ENCODE data around the gene MOB1A.
A peak's percentile ranks its signal among the peaks of the same experiment; 100 is the strongest.
"Not testable (repeated sequence)": the region's sequence is repeated elsewhere in the genome, so short reads cannot be mapped to it uniquely, and the experiment has no call there.

MOB1A gene

DNA sequence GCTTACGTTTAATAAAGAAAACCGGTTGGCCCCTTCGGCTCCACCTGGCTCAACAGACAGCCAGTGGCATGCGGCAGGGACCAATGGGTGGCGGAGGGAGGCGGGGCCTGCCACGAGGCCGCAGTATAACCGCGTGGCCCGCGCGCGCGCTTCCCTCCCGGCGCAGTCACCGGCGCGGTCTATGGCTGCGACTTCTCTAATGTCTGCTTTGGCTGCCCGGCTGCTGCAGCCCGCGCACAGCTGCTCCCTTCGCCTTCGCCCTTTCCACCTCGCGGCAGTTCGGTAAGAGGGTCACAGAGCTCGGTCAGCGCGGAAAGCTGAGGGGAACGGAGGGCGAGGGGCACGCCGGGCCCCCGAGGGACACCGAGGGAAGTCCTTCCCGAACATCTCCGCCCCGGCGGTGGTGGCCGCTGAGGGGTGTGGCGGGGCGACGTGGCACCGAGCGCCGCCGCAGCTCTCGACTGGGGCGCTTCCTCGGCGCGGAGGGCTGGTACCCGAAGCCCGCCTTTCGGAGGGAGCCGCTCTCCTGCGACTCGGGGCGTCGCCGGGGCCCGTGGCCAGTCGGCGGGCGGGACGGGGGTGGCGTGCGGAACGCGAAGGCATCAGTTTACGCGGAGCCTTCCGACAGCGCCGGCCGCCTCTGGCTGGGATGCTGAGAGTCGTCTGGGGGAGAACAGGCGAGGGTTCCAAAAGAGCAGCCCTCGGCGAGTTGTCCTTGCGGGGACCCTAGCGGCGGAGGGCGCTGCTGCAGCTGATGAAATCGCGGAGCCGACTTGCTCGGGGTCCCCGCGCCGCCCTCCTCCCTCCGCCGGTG lies 20.0 kb upstream of the MOB1A start, which contains the start of gene MTHFD2:
Gene MTHFD2 (plus strand): TSS at position 155 of the 814 bp plus-strand sequence. CDS start 27 bp downstream, at position 182.
- peak; percentile 82 for DNase-seq

DNA sequence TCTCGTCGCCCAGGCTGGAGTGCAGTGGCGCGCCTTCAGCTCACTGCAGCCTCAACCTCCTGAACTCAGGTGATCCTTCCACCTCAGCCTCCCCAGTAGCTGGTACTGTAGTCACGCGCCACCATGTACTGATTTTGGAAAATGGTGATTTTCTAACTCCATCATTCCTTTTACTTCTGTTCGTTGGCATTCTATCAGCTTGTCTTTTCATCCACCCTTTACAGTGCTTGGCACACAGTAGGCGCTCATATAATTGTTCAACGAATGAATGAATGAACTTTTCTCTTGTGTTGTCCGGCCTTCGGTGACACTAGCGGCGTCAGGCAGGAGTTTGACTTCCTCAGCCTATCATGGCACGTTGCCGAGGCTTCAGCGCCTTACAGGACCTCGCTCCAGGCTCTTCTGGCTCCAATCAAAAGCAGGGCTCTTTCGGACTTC lies 19.4 kb upstream of the MOB1A start:
- DNase-seq, result no peak

DNA sequence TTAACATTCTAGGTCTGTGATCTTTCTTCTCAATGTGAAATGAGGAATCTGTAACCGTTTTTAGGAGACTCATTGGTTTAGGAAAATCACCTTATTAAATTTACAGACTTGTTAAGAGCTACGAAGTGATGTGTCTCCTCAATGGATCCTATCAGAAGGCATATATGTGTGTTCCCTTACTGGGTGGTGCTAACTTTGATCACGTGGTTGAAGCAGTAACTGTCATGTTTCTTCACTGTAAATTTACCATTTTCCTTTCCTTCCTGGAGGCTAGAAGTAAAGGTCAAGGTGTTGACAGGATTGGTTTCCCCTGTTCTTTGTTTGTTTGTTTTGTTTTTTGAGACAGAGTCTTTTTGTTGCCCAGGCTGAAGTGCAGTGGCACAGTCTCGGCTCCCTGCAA lies 18.4 kb upstream of the MOB1A start:
- no peak for DNase-seq

DNA sequence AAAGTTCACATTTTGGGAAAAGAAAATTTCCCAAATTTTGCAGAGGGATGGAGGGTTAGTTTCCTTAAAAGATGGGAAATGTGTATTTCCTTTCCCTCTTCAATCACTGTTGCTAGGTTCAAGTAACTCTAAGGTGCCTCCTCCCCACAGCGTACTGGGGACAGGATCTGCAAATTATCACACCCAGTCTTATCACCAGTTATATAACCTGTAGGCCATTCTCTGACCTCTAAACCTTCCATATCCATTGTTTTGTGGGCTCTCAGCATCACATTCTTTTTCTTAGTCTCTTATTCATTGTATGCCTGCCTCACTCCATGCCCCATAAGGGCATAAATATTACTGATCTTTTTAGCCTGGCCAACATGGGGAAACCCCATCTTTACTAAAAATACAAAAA lies 16.1 kb upstream of the MOB1A start:
- no peak for DNase-seq

DNA sequence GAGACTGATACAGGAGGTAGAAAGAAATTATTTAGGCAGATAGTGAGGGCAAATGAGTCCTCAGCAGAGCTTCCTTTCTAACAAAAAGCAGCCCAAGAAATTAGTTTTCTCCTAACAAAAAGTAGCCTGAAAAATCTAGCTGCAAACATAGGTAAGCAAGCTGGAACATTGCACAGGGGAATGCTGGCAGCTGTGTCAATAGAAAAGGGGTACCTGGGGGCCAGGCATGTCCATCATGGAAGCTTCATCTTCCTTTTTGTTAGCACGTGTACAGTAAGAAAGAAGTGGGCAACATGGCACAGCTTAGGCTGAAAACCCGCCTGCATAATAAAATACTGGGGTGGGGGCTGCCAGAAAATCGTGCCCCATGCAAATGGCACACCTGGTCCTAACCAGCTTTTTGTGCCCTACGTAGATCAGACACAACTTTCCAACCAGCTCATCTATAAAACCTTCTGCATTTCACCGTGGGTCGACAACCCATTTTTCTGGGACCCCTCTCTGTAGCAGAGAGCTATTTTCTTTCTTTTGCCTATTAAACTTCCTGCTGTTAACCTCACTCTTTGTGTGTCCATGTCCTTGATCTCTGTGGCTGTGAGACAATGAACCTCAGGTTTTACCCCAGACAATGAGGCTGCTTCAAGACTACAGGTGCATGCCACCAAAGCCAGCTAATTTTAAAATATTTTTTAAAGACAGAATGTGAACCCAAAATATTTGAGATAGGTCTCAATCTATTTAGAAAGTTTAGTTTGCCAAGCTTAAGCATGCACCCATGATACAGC lies 13.1 kb upstream of the MOB1A start:
- no peak for DNase-seq

DNA sequence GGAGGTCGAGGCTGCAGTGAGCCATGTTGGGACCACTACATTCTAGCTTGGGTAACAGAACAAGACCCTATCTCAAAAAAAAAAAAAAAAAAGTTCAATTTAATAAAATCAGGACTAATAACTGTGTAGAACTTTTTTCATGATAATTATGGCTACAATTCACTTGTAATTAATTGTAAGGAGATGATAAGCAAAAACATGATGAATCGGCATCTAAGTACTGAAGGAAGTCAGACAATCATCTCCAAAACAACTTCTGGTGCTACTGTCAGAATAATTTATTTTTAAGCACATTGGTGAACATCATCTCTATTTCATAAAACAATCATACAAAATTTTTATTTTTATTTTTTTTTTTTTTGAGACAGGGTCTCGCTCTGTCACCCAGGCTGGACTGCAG lies 10.0 kb upstream of the MOB1A start:
- DNase-seq, result no peak

DNA sequence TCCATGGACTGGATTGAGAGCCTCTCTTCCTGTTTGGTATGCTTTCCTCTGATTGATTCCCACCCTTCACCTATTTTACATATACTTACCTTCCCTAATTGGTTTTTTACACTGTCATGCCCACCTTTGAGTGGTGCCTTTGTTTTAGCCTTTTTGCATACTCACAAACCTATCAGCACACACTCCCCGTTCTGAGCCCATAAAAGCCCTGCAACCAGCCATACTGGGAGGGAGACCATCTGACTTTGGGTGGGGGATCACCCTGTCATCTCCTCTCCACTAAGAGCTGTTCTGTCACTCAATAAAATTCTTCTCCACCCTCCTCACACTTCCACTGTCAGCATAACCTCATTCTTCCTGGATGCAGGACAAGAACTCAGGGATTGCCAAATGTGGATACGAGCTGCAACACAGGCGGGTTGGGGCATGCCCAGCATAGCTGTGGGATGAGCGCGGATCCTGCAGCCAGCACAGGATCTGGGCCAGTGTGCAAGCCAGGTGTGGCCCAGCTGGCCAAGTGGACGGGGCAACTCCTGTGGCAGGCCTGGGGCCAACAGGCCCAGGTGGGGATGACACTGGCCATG lies 9.4 kb upstream of the MOB1A start:
- no peak for DNase-seq

DNA sequence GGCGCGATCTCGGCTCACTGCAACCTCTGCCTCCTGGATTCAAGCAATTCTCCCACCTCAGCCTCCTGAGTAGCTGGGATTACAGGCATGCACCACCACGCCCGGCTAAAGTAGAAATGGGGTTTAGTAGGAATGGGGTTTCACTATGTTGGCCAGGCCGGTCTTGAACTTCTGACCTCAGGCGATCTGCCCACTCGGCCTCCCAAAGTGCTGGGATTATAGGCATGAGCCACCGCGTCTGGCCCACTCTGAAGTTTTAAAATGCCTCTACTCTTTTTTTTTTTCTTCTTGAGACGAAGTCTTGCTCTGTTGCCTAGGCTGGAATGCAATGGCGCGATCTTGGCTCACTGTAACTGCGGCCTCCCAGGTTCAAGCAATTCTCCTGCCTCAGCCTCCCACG lies 8.0 kb upstream of the MOB1A start:
- DNase-seq, result not testable (repeated sequence)

DNA sequence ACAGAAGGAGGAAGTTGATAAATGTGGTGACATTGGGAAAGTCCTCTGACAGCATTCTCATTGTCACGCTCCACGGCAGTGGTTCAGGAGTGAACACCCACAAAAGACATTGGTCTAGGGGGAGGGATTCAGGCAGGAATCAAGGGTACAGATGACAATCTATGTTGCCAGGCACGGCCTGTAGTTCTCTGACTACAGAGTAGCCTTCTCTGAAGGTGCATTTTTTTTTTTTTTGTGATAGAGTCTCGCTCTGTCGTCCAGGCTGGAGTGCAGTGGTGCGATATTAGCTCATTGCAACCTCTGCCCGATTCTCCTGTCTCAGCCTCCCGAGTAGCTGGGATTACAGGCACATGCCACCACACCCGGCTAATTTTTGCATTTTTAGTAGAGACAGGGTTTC lies 7.4 kb upstream of the MOB1A start:
- DNase-seq, result no peak

DNA sequence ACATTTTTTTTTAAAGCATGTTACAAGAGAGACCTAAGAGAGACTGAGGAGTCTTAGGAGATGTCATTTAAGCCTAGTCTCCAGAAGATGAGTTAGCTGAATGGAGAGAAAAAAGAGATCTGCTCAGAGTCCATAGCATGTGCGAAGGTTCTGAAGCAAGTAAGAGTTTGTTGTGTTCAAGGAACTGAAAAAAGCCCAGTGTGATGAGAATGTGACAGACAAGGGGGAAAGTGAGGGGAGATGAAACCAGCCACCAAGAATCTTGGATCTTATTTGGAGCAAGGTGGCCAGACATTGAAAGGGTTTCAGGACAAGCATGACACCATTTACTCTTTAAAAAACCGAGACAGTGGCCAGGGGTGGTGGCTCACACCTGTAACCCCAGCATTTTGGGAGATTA lies 5.2 kb upstream of the MOB1A start:
- DNase-seq, result no peak

DNA sequence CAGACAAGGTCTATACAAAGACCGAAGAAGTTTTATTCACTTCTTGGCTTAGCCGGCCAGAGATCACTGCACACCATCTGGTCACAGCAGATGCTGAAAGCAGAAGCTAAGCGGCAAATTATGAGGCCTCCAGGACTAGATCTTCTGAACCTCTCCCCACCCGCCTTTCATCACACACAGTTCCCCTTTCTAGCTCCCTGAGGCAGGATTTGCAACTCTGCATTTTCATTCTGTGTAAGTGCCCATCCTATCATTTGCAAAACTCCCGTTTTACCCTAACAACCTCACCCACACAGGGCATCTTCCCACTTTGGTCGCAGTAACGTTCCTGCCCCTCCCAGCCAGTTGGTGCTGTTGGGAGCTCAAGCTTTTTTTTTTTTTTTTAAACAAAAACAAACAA lies 3.1 kb upstream of the MOB1A start:
- DNase-seq, result no peak

DNA sequence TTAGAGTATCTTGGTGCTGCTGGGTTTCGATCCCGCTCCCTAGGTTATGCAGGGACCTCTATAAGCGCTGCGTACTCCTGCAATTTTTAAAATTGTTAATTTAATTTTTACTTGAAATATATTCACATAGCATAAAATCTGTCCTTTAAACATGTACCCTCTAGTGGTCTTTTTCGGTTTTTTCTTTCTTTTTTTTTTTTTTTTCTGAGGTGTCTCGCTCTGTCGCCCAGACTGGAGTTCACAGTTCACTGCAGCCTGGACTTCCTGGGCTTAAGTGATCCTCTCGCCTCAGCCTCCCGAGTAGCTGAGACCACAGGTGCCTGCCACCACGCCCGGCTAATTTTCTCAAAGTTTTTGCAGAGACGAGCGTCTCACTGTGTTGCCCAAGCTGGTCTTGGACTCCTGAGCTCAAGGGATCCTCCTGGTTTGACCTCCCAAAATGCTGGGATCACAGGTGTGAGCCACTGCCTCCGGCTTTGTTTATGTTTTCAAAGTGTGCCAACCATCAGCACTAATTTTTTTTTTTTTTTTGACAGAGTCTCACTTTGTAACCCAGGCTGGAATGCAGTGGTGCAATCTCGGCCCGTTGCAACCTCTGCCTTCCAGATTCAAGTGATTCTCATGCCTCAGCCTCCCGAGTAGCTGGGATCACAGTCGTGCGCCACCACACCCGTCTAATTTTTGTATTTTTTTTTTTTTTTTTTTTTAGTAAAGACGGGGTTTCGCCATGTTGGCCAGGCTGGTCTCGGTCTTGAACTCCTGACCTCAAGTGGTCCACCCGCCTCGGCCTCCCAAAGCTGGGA lies 585 bp upstream of the MOB1A start:
- DNase-seq, result peak; percentile 6

DNA sequence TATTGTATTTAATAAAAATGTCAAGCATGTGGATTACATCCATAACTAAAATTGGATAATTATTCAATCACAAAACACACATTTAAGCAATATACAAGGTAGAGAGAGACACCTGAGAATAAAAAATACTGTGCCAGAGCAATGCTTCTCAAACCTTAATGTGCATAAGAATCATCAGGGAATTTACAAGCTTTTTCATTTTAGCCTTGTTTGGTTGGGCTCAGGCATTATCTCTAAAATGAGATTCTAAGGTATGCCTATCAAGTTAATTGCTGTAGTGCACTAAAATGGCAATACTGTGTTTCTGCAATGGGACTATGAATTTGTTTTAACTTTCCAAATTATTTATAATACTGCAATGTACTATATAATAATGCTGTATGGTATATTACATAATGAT lies 983 bp downstream of the MOB1A start:
- no peak for DNase-seq

DNA sequence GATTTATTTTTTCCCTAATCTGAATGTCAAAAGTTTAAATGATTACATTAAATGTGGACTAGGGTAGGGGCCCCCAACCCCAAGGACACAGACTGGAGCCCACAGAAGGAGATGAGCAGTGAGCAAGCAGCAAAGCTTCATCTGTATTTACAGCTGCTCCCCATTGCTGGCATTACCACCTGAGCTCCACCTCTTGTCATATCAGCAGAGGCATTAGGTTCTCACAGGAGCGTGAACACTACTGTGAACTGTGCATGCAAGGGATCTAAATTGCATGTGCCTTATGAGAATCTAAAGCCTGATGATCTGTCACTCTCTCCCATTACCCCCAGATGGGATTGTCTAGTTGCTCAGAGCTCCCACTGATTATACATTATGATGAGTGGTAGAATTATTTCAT lies 3.8 kb downstream of the MOB1A start:
- no peak for DNase-seq

DNA sequence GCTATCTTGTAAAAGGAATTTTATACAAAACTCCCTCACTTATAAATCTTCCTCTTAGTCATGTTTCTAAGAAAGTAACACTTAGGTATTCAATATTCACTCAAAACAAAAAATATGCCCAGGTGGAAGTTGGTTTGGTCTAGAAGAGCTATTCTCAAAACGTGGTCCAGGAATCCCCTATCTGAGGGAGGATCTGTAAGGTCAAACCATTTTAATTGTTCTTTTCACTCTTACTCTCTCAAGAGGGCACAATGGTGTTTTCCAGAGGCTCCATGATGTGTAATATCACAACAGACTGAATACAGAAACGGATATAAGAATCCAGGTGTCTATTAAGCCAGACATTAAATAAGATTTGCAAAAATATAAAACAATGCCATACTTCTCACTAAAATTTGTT lies 9.9 kb downstream of the MOB1A start:
- no peak for DNase-seq

DNA sequence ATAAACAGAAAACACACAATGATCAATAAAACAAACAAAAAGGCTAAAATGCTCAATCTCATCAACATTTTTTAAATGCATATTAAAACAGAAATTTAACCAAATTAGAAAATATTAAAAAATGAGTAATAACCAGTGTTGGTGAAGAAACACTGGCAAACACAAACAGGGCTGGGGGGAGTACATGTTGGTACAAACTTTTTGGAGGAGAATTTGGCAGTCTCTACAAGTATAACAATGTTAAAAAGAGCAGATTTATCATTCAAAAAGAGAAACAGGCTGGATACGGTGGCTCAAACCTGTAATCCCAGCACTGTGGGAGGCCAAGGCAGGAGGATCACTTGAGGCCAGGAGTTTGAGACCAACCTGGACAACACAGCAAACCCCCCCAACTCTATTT lies 13.9 kb downstream of the MOB1A start:
- no peak for DNase-seq

DNA sequence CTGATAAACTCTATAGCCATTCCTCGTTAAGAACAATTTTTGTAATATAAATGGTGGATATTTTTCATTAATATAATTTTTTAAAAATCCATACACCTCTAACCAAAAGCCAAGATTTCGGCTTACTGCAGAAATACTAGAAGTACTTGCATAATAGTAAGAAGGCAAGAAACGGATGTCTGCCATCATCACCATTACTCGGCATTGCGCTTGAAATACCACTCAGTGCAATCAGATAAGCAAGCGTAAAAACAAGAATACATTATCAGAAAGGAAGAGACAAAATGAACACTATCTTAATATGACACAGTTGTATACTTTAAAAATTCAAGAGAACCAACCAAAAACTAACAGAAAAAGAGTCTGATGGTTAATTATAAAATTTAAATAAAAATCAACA lies 15.7 kb downstream of the MOB1A start:
- no peak for DNase-seq

DNA sequence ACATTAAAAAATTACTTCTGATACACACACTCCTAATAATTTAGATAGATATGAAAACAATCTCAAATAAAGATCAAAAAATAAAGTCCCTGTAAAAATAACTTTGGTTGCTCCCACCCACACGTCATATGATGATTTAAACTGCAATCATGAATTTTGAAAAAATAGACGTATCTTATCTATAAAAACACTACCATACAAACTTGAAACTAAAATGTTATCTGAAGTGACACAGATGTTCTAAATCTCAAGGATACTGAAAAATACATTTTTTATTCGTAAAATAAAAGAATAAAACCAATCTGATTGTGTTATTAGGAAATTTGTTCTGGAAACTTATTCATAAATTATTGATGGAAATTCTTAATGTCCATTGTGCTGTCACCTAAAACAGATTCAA lies 22.8 kb downstream of the MOB1A start:
- no peak for DNase-seq

DNA sequence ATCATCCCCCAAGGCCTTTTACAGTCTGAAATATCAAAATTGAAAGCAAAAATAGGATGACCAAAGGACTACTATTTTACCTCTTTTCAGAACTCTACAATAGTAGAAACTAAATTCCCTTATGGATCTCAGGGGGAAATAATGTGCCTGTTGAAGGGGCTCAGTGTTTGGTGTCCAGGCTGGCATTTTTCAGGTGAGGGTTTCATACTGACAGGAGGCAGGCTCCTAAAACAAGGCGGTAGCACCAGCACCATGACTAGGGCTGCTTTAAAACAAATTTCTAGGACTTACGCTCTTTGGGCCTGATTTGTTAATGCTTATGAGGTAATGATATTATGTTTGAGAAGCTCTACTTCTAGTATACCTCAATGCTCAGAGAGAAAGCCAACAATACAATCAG lies 25.7 kb downstream of the MOB1A start:
- no peak for DNase-seq

DNA sequence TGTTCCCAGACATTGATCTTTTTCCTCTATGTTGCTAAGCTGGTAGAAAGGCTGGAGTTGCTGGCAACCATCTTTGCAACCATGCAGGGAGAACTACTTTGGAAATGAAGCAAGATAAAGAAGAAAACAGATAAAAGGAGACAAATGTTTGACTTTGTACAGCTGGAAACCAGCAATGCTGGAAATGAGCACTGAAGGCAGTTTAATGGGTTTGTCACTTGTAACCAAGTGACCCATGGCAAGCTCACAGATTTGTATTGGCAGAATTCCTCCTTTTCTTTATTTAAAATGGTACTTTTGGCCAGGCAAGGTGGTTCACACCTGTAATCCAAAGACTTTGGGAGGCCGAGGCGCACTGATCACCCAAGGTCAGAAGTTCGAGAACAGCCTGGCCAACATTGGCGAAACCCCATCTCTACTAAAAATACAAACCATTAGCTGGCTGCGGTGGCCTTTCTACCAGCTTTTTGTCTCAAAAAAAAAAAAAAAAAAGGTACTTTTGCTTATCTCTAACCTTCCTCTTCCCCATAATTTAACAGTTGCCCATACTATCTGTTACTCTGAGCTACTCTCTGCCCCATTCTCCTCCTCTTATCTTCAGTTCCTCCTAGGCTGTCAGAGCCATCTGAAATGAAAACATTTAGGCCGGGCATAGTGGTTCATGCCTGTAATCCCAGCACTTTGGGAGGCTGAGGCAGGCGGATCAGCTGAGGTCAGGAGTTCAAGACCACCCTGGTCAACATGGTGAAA lies 28.9 kb downstream of the MOB1A start:
- DNase-seq, result no peak

DNA sequence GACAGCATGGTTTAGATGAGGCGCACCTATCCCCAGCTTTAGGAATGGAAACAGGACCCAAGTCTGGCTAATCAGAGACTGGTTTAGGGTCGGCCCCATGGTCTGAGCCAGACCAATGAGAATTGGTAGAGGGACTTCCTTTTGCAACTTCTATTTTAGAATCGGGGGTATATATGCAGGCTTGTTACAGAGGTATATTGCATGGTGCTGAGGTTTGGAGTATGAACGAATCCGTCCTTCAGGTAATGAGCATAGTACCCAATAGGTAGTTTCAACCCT lies 29.5 kb downstream of the MOB1A start:
- no peak for DNase-seq

DNA sequence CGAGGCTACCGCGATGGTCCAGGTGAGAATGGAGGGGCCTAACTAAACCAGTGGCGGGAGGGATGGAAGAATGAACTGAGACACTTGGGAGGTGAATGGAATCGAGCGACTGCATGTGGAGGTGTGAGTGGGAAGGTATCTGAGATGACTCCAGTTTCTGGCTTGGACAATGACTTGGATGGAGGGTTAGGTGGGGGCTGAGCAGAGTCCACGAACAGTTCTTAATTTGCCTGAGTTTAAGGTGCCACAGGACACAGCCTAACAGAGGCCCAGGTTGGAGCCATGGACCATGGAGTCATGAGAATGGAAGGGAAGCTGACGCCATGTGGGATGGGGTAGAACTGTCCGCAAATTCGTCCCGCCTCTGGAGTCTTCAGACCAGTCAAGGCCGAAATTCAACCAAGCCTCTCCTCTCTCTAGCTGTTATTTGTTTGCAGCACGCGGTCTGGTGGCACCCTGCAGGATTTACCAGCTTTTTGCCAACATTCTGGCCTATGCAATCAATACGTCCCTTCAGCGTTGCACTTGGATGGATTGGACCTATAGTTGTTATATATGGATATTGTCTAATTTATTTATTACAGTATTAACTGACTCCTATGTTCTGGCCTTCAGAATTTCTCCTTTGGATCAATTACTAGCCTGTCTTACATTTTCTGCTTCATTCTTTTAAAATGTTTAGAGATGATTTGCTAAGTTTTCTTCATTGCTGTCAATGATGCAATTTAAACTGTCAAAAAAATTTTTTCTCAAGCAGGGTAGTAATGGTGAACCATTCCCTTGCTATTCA lies 30.0 kb downstream of the MOB1A start:
- no peak for DNase-seq

All from effector CD4-positive, alpha-beta T cell (primary cell).